ENCODE results near the gene GRIK4.
"Not testable (repeated sequence)": the region's sequence is repeated elsewhere in the genome, so short reads cannot be mapped to it uniquely, and the experiment has no call there.

The GRIK4 gene

DNA sequence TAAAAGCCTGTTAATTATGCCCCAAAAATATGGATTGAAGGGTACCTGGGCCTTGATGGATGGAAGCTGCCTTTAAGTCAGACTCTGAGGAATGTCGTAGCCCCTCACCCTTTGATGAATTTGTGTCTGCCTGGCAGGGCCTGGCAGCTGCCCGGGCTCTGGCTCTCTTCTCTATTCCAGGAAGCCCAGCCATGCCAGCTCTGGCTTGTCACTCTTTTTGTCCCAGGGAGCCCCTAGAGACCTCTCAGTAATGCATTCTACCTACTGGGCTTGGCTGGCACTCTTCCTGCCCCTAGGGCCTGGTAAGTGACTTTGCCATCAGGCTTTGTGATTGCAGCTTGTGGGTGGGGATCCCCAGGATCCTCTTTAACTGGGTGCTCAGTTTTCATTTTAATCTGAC, 103.8 kb downstream of the GRIK4 start:
- TF ChIP-seq, protein P1, sequence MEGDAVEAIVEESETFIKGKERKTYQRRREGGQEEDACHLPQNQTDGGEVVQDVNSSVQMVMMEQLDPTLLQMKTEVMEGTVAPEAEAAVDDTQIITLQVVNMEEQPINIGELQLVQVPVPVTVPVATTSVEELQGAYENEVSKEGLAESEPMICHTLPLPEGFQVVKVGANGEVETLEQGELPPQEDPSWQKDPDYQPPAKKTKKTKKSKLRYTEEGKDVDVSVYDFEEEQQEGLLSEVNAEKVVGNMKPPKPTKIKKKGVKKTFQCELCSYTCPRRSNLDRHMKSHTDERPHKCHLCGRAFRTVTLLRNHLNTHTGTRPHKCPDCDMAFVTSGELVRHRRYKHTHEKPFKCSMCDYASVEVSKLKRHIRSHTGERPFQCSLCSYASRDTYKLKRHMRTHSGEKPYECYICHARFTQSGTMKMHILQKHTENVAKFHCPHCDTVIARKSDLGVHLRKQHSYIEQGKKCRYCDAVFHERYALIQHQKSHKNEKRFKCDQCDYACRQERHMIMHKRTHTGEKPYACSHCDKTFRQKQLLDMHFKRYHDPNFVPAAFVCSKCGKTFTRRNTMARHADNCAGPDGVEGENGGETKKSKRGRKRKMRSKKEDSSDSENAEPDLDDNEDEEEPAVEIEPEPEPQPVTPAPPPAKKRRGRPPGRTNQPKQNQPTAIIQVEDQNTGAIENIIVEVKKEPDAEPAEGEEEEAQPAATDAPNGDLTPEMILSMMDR (IDR thresholded peaks at IDR 0.05; ENCODE audit: poor library complexity, severe bottlenecking) = no peak
- Histone ChIP-seq H3K36me3 (ENCODE audit: low read depth) (no peaks in the 10 kb centered on the region), H3K9me3 (ENCODE audit: severe bottlenecking) (peaks cover 2% of the 10 kb centered on the region), H3K4me1 (ENCODE audit: insufficient read depth, poor library complexity, severe bottlenecking) (no peaks in the 10 kb centered on the region), H3K27ac (ENCODE audit: poor library complexity, severe bottlenecking) (no peak overlapping the region), H3K4me3 (ENCODE audit: severe bottlenecking) (no peak overlapping the region), H3K27me3 (ENCODE audit: insufficient read depth, poor library complexity, severe bottlenecking) (no peaks in the 10 kb centered on the region)
- DNase-seq (ENCODE audit: low spot score) = no peak
- ATAC-seq (ENCODE audit: low read depth) = no peak

DNA sequence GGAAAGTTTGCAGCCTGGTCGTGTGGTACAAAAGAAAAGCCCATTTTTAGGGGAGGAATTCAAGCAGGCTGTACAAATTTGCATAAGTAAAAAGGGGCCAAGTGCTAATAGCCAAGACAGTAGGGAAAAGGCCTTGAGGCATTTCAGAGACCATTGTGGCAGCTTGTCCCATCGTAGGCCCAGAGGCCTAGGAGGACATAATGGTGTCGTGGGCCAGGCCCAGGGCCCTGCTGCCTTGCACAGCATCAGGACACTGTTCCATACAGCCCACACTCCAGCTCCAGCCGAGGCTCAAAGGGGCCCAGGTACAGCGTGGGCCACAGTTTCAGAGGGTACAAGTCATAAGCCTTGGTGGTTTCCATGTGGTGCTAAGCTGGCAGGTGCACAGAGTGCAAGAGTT, 106.9 kb downstream of the GRIK4 start:
- H3K27ac ChIP-seq (ENCODE audit: poor library complexity, severe bottlenecking) = no peak overlapping the region
- peaks cover 2% of the 10 kb centered on the region for H3K9me3 ChIP-seq (ENCODE audit: severe bottlenecking)
- ATAC-seq (ENCODE audit: low read depth) (no peak), DNase-seq (ENCODE audit: low spot score) (no peak)
- H3K4me1 ChIP-seq (ENCODE audit: insufficient read depth, poor library complexity, severe bottlenecking) = no peaks in the 10 kb centered on the region
- H3K27me3 ChIP-seq (ENCODE audit: insufficient read depth, poor library complexity, severe bottlenecking) = no peaks in the 10 kb centered on the region
- TF ChIP-seq, protein P1 (IDR thresholded peaks at IDR 0.05; ENCODE audit: poor library complexity, severe bottlenecking) = no peak
- H3K4me3 ChIP-seq (ENCODE audit: severe bottlenecking) = no peak overlapping the region
- H3K36me3 ChIP-seq (ENCODE audit: low read depth) = no peaks in the 10 kb centered on the region

DNA sequence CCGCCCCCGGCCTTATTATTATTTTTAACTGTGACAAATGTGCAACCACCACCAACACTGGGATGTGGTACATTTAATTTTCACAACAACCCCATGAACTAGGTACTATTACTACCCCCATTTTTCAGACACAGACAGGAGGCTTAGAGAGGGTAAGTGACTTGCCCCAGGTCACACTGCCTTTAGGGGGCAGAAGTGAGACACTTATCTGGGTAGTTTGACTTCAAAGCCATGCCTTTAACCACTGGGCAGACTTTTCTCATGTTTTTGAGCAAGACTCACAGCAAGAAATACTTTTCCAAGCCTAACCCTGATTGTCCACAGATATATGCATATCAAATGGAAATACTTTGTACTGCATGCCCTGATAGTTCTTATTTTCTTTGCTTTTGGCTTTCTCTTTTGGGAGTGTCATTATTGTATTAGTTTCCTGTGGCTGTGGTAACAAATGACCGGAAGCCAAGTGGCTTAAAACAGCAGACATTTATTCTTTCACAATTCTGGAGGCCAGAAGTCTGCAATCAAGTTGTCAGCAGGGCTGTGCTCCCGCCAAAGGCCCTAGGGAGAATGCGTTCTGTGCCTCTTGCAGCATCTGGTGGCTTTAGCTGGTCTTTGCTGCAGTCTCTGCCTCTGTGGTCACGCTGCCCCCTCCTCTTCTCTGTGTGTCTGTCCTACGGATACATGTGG, 110.8 kb downstream of the GRIK4 start:
- no peaks in the 10 kb centered on the region for H3K4me1 ChIP-seq (ENCODE audit: insufficient read depth, poor library complexity, severe bottlenecking)
- no peak for ATAC-seq (ENCODE audit: low read depth)
- no peak overlapping the region for H3K27ac ChIP-seq (ENCODE audit: poor library complexity, severe bottlenecking)
- no peak for DNase-seq (ENCODE audit: low spot score)
- no peaks in the 10 kb centered on the region for H3K36me3 ChIP-seq (ENCODE audit: low read depth)
- no peak overlapping the region for H3K4me3 ChIP-seq (ENCODE audit: severe bottlenecking)
- TF ChIP-seq, protein P1 (IDR thresholded peaks at IDR 0.05; ENCODE audit: poor library complexity, severe bottlenecking) = no peak
- no peaks in the 10 kb centered on the region for H3K27me3 ChIP-seq (ENCODE audit: insufficient read depth, poor library complexity, severe bottlenecking)
- peaks cover 2% of the 10 kb centered on the region for H3K9me3 ChIP-seq (ENCODE audit: severe bottlenecking)

DNA sequence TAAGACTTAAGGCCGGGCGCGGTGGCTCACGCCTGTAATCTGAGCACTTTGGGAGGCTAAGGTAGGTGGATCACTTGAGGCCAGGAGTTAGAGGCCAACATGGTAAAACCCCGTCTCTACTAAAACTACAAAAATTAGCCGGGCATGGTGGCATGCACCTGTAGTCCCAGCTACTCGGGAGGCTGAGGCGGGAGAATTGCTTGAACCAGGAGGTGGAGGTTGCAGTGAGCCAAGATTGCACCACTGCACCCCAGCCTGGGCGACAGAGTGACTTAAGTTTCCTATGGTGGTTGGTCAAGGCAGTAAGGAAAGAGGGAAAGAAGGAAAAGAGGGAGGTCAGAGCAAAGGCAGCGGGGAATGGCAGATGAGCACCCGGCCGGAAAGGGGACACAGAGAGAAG, 113.4 kb downstream of the GRIK4 start:
- DNase-seq (ENCODE audit: low spot score); H3K27me3 ChIP-seq (ENCODE audit: insufficient read depth, poor library complexity, severe bottlenecking); H3K36me3 ChIP-seq (ENCODE audit: low read depth); H3K4me3 ChIP-seq (ENCODE audit: severe bottlenecking); H3K27ac ChIP-seq (ENCODE audit: poor library complexity, severe bottlenecking); ATAC-seq (ENCODE audit: low read depth); H3K4me1 ChIP-seq (ENCODE audit: insufficient read depth, poor library complexity, severe bottlenecking); H3K9me3 ChIP-seq (ENCODE audit: severe bottlenecking): not testable (repeated sequence)

DNA sequence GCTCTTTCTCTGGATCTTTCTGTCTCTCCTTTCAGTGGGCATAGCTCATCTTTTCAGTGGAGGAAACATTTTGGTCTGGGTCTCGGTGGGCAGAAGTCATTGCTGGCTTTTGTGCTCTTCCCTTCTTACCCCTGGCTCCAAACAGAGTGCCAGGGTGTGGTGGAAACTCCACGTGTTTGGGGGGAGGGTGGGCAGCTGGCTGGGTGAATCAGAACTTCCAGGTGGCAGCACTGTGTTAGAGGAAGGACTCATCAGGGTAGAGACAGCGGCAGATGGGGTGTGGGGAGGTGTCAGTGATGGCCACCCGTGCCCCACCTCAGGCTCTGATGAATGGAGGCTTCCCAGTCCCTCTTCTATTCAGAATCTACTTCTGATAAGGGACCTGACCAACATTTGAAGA, 114.0 kb downstream of the GRIK4 start:
- no peaks in the 10 kb centered on the region for H3K27me3 ChIP-seq (ENCODE audit: insufficient read depth, poor library complexity, severe bottlenecking)
- H3K27ac ChIP-seq (ENCODE audit: poor library complexity, severe bottlenecking) = no peak overlapping the region
- H3K36me3 ChIP-seq (ENCODE audit: low read depth) = no peaks in the 10 kb centered on the region
- DNase-seq (ENCODE audit: low spot score) = no peak
- no peaks in the 10 kb centered on the region for H3K9me3 ChIP-seq (ENCODE audit: severe bottlenecking)
- no peaks in the 10 kb centered on the region for H3K4me1 ChIP-seq (ENCODE audit: insufficient read depth, poor library complexity, severe bottlenecking)
- H3K4me3 ChIP-seq (ENCODE audit: severe bottlenecking) = no peak overlapping the region
- no peak for ATAC-seq (ENCODE audit: low read depth)
- TF ChIP-seq, protein P1 (IDR thresholded peaks at IDR 0.05; ENCODE audit: poor library complexity, severe bottlenecking) = no peak

Data from RWPE2 (cell line).